CD4-positive, alpha-beta memory T cell (primary cell): ENCODE measurements around the gene NCS1. TPM values are rescaled to one million over a fixed set of nuclear protein-coding genes. Genes with fewer than 3 reads are reported as not detected.
A peak's percentile ranks its signal among the peaks of the same experiment; 100 is the strongest.

Experiments
- CTCF ChIA-PET: fragments of 350-600 bp; sonication (Branson Sonifier 250); formaldehyde crosslinking; loops from one replicate; lab custom pipeline; 2021; ENCODE audit warnings: inconsistent platforms; ENCODE audit not compliant: partially characterized antibody; lab: Charles Lee
- POLR2A ChIA-PET: fragments of 350-600 bp; sonication (Branson Sonifier 250); formaldehyde crosslinking; loops from one replicate; lab custom pipeline; 2021; ENCODE audit not compliant: partially characterized antibody; lab: Charles Lee
- DNase-seq, 5 donors: peaks; one replicate each; pipeline versions ENCODE4 v3.0.0 to v3.0.0-alpha.2; 2020 to 2022; ENCODE audit warnings: mixed read lengths in 1 of 5
- H3K27ac ChIP-seq: one replicate; pipeline ENCODE4 v1.7.0; 2013; ENCODE audit warnings: low read depth, low read length
- H3K27me3 ChIP-seq: 2 replicates; pipeline ENCODE4 v1.7.0; 2013; ENCODE audit warnings: mild to moderate bottlenecking, low read length, moderate library complexity; ENCODE audit not compliant: insufficient read depth
- H3K36me3 ChIP-seq: 2 replicates; pipeline ENCODE4 v1.7.0; 2013; ENCODE audit warnings: mild to moderate bottlenecking, low read length, moderate library complexity; ENCODE audit not compliant: insufficient read depth
- H3K4me1 ChIP-seq: 2 replicates; pipeline ENCODE4 v1.7.0; 2013; ENCODE audit warnings: mild to moderate bottlenecking, low read length, moderate library complexity; ENCODE audit not compliant: insufficient read depth
- H3K4me3 ChIP-seq, 2 donors: one replicate each; pipeline ENCODE4 v1.7.0; 2013; ENCODE audit warnings: low read length in 2 of 2, mild to moderate bottlenecking in 1 of 2
- H3K9me3 ChIP-seq, 2 donors: one replicate each; pipeline ENCODE4 v1.7.0; 2013; ENCODE audit warnings: low read length in 2 of 2, control low read depth in 1 of 2; ENCODE audit not compliant: control insufficient read depth in 1 of 2
- H3K27ac Mint-ChIP-seq, 7 donors: one replicate each; pipeline ENCODE4 v1.8.0; 2020 to 2021; ENCODE audit warnings: mixed read lengths in 7 of 7, mild to moderate bottlenecking in 6 of 7, inconsistent platforms in 3 of 7, moderate library complexity in 3 of 7
- H3K27me3 Mint-ChIP-seq, 2 donors: one replicate each; pipeline ENCODE4 v1.8.0; 2020 to 2021; ENCODE audit warnings: mixed read lengths in 2 of 2
- H3K36me3 Mint-ChIP-seq, 2 donors: one replicate each; pipeline ENCODE4 v1.8.0; 2020 to 2021; ENCODE audit warnings: mixed read lengths in 2 of 2, inconsistent platforms in 1 of 2, mild to moderate bottlenecking in 1 of 2
- H3K4me1 Mint-ChIP-seq, 4 donors: one replicate each; pipeline ENCODE4 v1.8.0; 2020 to 2021; ENCODE audit warnings: mixed read lengths in 4 of 4, mild to moderate bottlenecking in 1 of 4
- H3K4me3 Mint-ChIP-seq, 8 donors: one replicate each; pipeline ENCODE4 v1.8.0; 2020 to 2021; ENCODE audit warnings: mixed read lengths in 8 of 8, mild to moderate bottlenecking in 7 of 8, moderate library complexity in 6 of 8, inconsistent platforms in 3 of 8
- H3K9me3 Mint-ChIP-seq, 8 donors: one replicate each; pipeline ENCODE4 v1.8.0; 2020 to 2021; ENCODE audit warnings: mixed read lengths in 8 of 8, mild to moderate bottlenecking in 5 of 8, inconsistent platforms in 3 of 8, moderate library complexity in 1 of 8
- intact Hi-C: fragments of 100-400 bp; cut with micrococcal nuclease; formaldehyde crosslinking; loops from one replicate; pipeline ENCODE4 v1.15.1; 2023
- polyA plus RNA-seq, 2 donors: library from polyadenylated mRNA; unstranded; fragments of 300-500 nt; fragmentation: Illumina TruSeq; gene quantifications; one replicate each; pipeline ENCODE4 v1.2.3, GENCODE V29; 2021
- total RNA-seq, 2 experiments: library from RNA; stranded (reverse); gene quantifications; one replicate each; pipeline ENCODE4 v1.2.3, GENCODE V29; 2021

NCS1 gene
- total and polyA plus RNA-seq, 4 experiments from 2014 or later: 0.64 to 0.90 TPM; not detected in 2

DNA sequence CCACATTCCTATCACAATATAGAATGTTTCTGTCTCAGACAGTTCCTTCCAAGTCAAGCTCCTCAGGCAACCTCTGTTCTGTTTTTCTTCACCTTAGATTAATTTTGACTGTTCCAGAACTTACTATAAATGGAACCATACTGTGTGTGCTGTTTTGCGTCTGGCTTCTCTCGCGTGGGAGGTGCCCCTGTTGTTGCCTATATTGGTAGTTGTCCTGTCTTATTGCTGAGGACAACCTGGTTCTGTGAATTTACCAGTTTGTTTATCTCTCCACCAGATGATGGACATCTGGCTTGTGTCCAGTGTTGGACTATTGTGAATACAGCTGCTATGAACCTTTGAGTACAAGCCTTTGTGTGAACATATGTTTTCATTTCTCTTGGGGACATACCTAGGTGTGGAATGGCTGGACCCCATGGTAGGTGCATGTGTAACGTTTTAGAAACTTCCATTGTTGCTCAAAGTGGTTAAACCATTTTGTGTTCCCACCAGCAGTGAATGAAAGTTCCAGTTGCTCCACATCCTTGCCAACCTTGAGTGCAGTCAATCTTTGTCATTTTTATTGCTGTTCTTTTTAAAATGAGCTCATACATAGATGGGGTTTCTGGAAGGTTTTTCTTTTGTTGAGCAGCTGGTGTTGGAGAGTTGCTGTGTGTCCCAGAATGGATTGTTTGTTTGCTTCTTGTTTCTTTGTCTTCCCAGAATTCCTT, 111.5 kb downstream of the NCS1 start:
- Mint-ChIP-seq H3K4me1 (no peaks in the 10 kb centered on the region), H3K27me3 (peaks cover 11 to 41% of the 10 kb centered on the region in 2 donors), H3K27ac (peak overlapping the region in 1 of 7 donors; percentile 43), H3K9me3 (no peaks in the 10 kb centered on the region), H3K4me3 (no peak overlapping the region), H3K36me3 (no peaks in the 10 kb centered on the region)
- CTCF ChIA-PET: no interaction called here
- Histone ChIP-seq H3K27ac (no peak overlapping the region), H3K4me3 (no peak overlapping the region), H3K27me3 (no peaks in the 10 kb centered on the region), H3K4me1 (no peaks in the 10 kb centered on the region), H3K9me3 (no peaks in the 10 kb centered on the region), H3K36me3 (no peaks in the 10 kb centered on the region)
- DNase-seq: no peak
- intact Hi-C loops: no loop called here
- POLR2A ChIA-PET: no interaction called here

DNA sequence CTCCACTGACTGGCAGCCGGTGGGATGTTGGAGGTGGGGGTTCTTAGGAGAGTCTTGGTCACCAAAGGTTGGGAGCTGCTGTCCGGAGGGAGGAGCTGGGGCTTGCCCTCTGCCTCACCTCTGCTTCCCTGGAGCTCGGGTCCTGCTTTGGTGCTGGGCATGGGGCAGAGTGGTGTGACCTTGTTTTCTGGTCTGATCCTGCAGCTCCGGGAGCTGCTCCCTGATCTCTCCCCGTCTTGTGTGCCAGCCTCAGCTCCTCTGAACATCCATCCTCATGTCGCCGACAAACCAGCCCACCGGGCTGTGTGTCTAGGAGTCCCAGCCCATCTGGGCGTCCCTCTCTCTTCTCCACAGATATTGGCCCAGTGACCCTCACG, 112.0 kb downstream of the NCS1 start:
- Histone ChIP-seq H3K27ac (no peak overlapping the region), H3K27me3 (no peaks in the 10 kb centered on the region), H3K9me3 (no peaks in the 10 kb centered on the region), H3K4me1 (no peaks in the 10 kb centered on the region), H3K4me3 (no peak overlapping the region), H3K36me3 (no peaks in the 10 kb centered on the region)
- intact Hi-C loops: no loop called here
- ChIA-PET POLR2A (no interaction called here), CTCF (no interaction called here)
- Mint-ChIP-seq H3K27me3 (peaks cover 11 to 41% of the 10 kb centered on the region in 2 donors), H3K36me3 (no peaks in the 10 kb centered on the region), H3K9me3 (no peaks in the 10 kb centered on the region), H3K27ac (no peak overlapping the region), H3K4me1 (no peaks in the 10 kb centered on the region), H3K4me3 (no peak overlapping the region)
- DNase-seq: no peak

DNA sequence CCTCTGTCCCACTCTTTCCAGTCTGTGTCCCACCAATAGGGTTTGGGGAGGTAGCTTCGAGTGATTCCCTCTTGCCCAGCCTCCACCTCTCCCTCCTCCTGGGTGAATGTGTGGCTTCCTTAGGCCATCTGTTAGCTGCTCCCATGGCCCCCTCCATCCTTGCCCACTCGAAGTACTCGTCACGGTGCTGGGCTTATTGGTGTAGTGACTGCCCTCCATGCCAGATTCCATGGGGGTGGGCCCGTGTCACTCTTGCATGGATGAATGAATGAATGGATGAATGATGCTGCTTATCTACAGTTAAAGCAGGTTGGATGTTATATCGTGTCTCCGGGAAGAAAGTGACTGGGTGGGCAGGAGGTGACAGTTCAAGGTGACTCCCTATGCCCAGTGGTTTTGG, 112.5 kb downstream of the NCS1 start:
- DNase-seq: no peak

DNA sequence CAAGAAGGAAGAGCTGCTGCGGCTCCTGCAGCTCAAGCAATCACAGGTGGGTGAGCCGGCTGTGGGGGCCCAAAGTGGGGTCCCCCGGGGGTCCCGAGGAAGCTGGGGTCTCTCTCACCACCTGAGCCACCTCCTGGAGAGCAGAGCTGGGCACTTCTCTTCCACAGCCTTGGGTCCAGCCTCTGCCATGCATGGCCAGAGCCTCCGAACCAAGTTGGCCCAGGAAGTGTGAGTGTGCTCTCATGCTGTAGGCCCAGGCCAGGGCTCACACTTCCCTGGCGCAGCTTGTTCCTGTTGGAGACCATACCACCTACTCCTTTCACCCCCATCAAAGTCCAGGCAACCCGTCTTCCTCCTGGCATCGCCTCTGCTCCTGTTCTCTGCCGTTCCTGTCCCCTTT, 113.1 kb downstream of the NCS1 start:
- CTCF ChIA-PET: no interaction called here

More for the DNA sequence above, 112.5 kb downstream of the NCS1 start:
- Histone ChIP-seq H3K36me3 (no peaks in the 10 kb centered on the region), H3K4me3 (no peak overlapping the region), H3K4me1 (no peaks in the 10 kb centered on the region), H3K27me3 (no peaks in the 10 kb centered on the region), H3K9me3 (no peaks in the 10 kb centered on the region), H3K27ac (no peak overlapping the region)
- intact Hi-C loops: no loop called here
- ChIA-PET POLR2A (no interaction called here), CTCF (no interaction called here)
- Mint-ChIP-seq H3K27ac (no peak overlapping the region), H3K4me1 (no peaks in the 10 kb centered on the region), H3K4me3 (no peak overlapping the region), H3K27me3 (peaks cover 14 to 40% of the 10 kb centered on the region in 2 donors), H3K36me3 (no peaks in the 10 kb centered on the region), H3K9me3 (no peaks in the 10 kb centered on the region)

DNA sequence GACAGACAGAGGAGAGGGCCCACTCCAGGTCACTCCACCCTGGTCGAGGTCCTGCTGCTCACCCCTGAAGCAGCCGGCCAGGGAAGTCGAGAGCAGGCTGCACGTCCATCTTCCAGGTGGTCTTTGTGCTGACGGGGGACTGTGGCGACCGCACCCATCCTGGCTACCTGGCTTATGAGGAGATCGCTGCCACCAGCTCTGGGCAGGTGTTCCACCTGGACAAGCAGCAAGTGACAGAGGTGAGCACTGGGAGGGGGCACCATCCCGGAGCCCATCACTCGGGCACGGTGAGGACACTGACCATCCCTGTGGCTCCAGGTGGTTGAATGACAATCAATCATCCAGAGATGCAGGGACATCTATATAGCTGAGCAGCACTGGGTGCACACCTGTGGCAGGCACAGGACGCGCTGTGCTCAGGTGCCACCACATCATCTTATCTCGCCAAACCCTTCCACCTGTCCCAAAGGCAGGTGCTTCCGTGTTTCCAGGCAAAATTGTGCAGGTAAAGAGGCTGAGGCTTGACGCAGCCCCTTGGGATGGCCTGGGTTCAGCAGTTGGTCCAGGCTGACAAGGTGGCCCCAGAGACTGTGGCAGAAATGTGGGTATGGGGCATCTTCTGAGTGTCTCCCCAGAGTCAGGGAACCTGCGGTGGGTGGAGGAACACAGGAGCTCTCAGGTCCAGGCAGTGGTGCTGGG, 114.0 kb downstream of the NCS1 start:
- no peaks in the 10 kb centered on the region for H3K27me3 ChIP-seq
- H3K27ac ChIP-seq: no peak overlapping the region

More for the DNA sequence above, 113.1 kb downstream of the NCS1 start:
- intact Hi-C loops: no loop called here
- no peak for DNase-seq
- no peaks in the 10 kb centered on the region for H3K36me3 Mint-ChIP-seq
- H3K4me1 Mint-ChIP-seq: no peaks in the 10 kb centered on the region
- Histone ChIP-seq H3K9me3 (no peaks in the 10 kb centered on the region), H3K27me3 (no peaks in the 10 kb centered on the region), H3K36me3 (no peaks in the 10 kb centered on the region), H3K4me3 (no peak overlapping the region), H3K4me1 (no peaks in the 10 kb centered on the region), H3K27ac (no peak overlapping the region)
- no peak overlapping the region for H3K27ac Mint-ChIP-seq
- H3K27me3 Mint-ChIP-seq: peaks cover 14 to 38% of the 10 kb centered on the region in 2 donors
- H3K9me3 Mint-ChIP-seq: no peaks in the 10 kb centered on the region
- POLR2A ChIA-PET: no interaction called here
- no peak overlapping the region for H3K4me3 Mint-ChIP-seq

More for the DNA sequence above, 114.0 kb downstream of the NCS1 start:
- Histone ChIP-seq H3K4me1 (no peaks in the 10 kb centered on the region), H3K9me3 (no peaks in the 10 kb centered on the region), H3K36me3 (no peaks in the 10 kb centered on the region), H3K4me3 (no peak overlapping the region)
- H3K36me3 Mint-ChIP-seq: no peaks in the 10 kb centered on the region
- no peaks in the 10 kb centered on the region for H3K4me1 Mint-ChIP-seq
- H3K27me3 Mint-ChIP-seq: peaks cover 13 to 41% of the 10 kb centered on the region in 2 donors
- no peaks in the 10 kb centered on the region for H3K9me3 Mint-ChIP-seq
- no peak for DNase-seq
- H3K27ac Mint-ChIP-seq: no peak overlapping the region
- intact Hi-C loops: no loop called here
- POLR2A ChIA-PET: no interaction called here
- no peak overlapping the region for H3K4me3 Mint-ChIP-seq
- CTCF ChIA-PET: no interaction called here

Other genes with a start within 250 kb of the NCS1 start
- 100 to 1,000 TPM; 197 to 202 TPM for gene FNBP1, start 129.2 kb upstream of the NCS1 start, total RNA-seq
- gene FNBP1, start 129.2 kb upstream of the NCS1 start, polyA plus RNA-seq: 100 to 1,000 TPM; 143 to 165 TPM
- gene GPR107, start 118.5 kb upstream of the NCS1 start, total RNA-seq: 10 to 100 TPM; 23.8 to 24.4 TPM
- gene GPR107, start 118.5 kb upstream of the NCS1 start, polyA plus RNA-seq: 1 to 10 TPM; 2.2 to 3.3 TPM
- gene HMCN2, start 93.4 kb downstream of the NCS1 start, total RNA-seq: not detected
- gene HMCN2, start 93.4 kb downstream of the NCS1 start, polyA plus RNA-seq: not detected